HG02973 (cell line): ENCODE data around the gene ABCA2.

Experiments used
- ATAC-seq: cut with Tn5 transposase; IDR thresholded peaks from one replicate; pipeline ENCODE4 v1.9.1; 2021; ENCODE audit warnings: moderate library complexity; ENCODE audit not compliant: unreplicated experiment

ABCA2 gene

GRCh38 chr9:136968333-136969127, 59.5 kb downstream of the ABCA2 start:
- ATAC-seq, result no peak

DNA sequence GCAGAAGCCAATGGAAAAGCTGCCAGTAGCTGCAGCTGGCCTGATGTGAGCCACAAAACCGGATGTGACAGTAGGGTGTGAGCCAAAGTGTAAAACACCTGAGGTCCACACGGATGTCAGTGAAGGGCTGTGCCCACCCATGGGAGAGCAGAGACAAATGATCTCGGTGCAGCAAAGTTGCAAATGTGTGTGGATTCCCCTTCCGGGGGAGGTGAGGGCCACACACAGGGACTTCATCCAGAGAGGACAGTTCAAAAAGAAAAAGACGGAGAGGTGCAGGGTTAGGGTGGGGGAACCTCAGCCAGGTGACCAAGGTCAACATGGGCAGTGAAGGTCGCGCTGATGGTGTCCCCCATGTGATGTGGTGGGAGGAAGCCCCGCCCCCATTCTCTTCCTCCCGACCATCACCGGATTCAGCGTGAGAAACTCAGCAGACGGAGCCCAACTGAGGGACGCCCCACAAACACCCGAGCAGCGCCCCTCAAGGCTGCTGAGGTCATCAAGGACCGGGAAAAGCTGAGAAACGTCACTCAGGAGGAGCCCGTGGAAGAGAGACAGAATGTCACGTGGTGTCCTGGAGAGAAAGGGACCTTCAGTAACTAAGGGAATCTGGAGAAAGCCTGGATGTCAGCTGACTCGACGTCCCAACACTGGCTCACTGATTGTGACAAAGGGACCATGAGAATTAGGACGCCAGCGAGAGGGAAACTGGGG, 62.1 kb downstream of the ABCA2 start:
- no peak for ATAC-seq

GRCh38 chr9:136964833-136965422, 63.1 kb downstream of the ABCA2 start:
- ATAC-seq, result no peak

DNA sequence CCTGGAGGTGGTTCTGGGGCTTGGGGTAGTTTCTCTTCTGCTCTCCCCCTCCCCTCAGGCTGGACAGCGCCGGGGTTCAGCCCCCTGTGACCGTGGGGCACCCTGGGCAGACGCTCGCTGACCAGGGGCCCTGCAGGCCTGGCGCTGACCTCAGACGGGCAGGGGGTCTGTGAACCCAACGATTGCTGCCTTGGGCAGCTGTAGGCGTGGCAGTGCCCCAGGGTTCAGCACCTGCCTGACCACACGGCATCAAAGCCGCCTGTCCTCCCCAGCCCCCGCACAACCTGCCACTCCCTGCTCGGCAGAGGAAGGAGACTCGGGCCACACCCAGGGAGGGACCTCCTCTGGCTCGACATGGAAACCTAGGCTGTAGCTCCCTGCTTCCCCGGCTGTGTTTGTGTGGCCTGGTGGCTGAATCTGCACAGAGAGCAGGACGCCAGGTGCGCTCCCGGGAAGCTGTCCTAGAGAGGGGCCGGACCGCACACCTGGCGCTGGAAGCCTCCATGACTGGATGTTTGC, 63.8 kb downstream of the ABCA2 start:
- no peak for ATAC-seq

GRCh38 chr9:136963751-136964150, 64.3 kb downstream of the ABCA2 start:
- no peak for ATAC-seq

DNA sequence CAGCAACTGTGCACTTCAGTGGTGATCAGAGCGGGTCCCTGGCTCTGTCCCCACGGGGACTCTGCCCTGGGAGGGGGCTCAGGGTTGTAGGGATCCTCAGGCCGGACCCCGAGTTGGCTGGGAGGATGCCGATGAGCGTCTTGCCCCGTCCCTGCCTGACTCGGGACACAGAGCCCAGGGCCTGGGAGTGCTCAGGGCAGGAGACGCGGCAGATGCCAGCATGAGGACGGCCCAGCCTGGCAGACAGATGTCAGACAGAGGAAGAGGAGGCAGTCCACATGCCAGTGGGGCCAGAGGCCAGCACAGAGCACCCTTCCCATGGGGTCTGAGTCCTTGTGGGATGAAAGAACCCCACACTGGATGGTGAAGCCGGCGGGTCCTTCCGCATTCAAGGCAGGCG, 64.7 kb downstream of the ABCA2 start:
- no peak for ATAC-seq

DNA sequence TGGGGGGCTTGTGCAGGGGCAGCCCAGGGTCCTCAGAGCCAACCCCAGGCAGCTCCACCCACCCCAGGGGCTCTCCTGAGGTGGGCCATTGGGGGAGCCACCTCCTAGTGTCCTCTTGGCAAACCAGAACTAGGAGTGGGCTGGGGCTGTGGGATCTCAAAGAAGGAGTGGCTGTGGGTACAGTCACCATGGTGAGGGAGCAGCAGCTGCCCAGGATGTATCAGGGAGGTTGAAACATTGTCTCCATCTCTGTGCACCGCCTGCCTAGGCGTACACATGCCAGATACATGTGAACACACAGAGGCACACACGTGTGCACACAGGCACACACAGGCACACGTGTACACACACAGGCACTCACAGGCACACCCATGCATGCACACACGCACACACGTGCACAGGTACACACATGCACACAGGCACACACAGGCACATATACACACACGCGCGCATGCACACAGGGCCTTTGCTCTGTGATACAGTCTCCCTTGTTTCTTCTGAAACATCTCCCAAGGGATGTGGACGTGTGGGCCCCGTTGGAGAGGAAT, 65.3 kb downstream of the ABCA2 start:
- ATAC-seq, result no peak

- ATAC-seq, result no peak
Observed at GRCh38 chr9:136962163-136962562, 65.9 kb downstream of the ABCA2 start.

GRCh38 chr9:136961279-136962065, 66.6 kb downstream of the ABCA2 start:
- ATAC-seq, result no peak

GRCh38 chr9:136960938-136961275, 67.1 kb downstream of the ABCA2 start:
- ATAC-seq, result no peak

GRCh38 chr9:136960212-136960937, 67.7 kb downstream of the ABCA2 start:
- no peak for ATAC-seq

- ATAC-seq, result no peak
Observed at GRCh38 chr9:136958898-136959850, 68.9 kb downstream of the ABCA2 start.

DNA sequence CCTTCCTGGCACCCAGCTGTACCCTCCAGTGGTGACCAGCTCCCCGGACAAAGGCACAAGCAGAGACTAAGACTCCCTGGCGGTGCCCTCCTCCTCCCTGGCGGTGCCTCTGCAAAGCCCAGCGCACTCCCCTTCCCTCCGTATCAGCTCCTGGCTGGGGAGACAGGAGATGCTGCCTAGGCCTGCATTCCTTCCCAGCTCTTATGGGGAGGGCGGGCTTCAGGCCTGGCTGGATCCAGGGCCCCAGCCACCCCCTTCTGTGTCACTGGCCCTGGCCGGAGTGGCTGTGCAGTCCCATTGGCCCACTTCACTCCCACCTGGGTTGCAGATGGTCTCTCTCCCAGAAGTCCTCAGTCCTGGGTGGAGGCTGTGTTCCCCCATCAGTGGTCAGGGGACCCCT, 69.6 kb downstream of the ABCA2 start:
- ATAC-seq, result no peak

GRCh38 chr9:136957901-136958300, 70.1 kb downstream of the ABCA2 start:
- ATAC-seq, result no peak

DNA sequence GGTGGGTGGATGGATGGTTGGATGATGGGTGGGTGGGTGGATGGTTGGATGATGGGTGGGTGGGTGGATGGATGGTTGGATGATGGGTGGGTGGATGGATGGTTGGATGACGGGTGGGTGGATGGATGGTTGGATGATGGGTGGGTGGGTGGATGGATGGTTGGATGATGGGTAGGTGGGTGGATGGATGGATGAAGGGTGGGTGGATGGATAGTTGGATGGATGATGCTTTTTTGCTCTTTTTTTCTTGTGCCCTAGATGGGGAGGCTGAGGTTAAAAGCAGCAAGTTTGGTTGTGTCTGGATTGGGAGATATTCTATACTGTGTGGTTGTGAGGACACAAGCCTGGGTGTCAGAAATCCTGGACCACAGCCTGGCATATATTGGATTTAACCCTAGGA, 70.6 kb downstream of the ABCA2 start:
- ATAC-seq, result no peak
